Hepatocyte (in vitro differentiated cells): ENCODE measurements around the gene NPB.

ENCODE experiments used
- EZH2 ChIP-seq: fragments of 200-600 bp; sonication (generic); IDR thresholded peaks from 2 replicates; pipeline ENCODE4 v1.6.1; 2016; ENCODE audit warnings: antibody characterized with exemption, mild to moderate bottlenecking, borderline replicate concordance
- TF ChIP-seq, protein P1 (sequence below): fragments of 200-600 bp; sonication (generic); IDR thresholded peaks from 2 replicates; pipeline ENCODE4 v1.5.1; 2016; ENCODE audit warnings: antibody characterized with exemption, mild to moderate bottlenecking; ENCODE audit not compliant: poor library complexity

- TF ChIP-seq EZH2 = no peak
- TF ChIP-seq, protein P1, sequence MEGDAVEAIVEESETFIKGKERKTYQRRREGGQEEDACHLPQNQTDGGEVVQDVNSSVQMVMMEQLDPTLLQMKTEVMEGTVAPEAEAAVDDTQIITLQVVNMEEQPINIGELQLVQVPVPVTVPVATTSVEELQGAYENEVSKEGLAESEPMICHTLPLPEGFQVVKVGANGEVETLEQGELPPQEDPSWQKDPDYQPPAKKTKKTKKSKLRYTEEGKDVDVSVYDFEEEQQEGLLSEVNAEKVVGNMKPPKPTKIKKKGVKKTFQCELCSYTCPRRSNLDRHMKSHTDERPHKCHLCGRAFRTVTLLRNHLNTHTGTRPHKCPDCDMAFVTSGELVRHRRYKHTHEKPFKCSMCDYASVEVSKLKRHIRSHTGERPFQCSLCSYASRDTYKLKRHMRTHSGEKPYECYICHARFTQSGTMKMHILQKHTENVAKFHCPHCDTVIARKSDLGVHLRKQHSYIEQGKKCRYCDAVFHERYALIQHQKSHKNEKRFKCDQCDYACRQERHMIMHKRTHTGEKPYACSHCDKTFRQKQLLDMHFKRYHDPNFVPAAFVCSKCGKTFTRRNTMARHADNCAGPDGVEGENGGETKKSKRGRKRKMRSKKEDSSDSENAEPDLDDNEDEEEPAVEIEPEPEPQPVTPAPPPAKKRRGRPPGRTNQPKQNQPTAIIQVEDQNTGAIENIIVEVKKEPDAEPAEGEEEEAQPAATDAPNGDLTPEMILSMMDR = no peak
These were observed 6.8 kb downstream of the NPB start for GRCh38 chr17:81908793-81909192.
